Measurements from ENCODE around the gene KLHL20. TPM values are rescaled to one million over a fixed set of nuclear protein-coding genes. Genes with fewer than 3 reads are reported as not detected.
A peak's percentile ranks its signal among the peaks of the same experiment; 100 is the strongest.
"Not testable (repeated sequence)": the region's sequence is repeated elsewhere in the genome, so short reads cannot be mapped to it uniquely, and the experiment has no call there.

Gene KLHL20
- total RNA-seq, 1 experiment from 2014 or later: 13.4 TPM

DNA sequence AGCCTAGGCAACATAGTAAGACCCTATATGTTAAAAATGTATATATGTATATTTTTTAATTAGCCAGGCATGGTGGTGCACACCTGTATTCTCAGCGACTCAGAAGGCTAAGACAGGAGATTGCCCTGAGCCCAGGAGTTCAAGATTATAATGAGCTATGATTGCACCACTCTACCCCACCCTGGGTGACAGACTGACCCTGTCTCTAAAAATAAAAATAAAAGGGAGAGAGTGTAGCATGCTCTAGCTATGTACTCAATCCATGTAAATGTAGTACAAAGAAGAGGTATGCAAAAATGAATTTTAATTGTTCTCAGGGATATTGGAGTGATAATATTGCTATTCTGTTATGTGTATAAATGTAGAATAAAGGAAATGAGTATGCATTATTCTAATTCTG lies 56.8 kb downstream of the KLHL20 start:
- Histone ChIP-seq H3K36me3 (replicated peaks; ENCODE audit: control insufficient read depth, insufficient read depth, low read length) (no peaks in the 10 kb centered on the region; the same call in 1 of the 2 replicates), H3K4me3 (ENCODE audit: insufficient read depth, low read depth, low read length) (no peak overlapping the region), H3K27me3 (ENCODE audit: control insufficient read depth, insufficient read depth, low read length) (no peaks in the 10 kb centered on the region)
- DNase-seq: no peak

DNA sequence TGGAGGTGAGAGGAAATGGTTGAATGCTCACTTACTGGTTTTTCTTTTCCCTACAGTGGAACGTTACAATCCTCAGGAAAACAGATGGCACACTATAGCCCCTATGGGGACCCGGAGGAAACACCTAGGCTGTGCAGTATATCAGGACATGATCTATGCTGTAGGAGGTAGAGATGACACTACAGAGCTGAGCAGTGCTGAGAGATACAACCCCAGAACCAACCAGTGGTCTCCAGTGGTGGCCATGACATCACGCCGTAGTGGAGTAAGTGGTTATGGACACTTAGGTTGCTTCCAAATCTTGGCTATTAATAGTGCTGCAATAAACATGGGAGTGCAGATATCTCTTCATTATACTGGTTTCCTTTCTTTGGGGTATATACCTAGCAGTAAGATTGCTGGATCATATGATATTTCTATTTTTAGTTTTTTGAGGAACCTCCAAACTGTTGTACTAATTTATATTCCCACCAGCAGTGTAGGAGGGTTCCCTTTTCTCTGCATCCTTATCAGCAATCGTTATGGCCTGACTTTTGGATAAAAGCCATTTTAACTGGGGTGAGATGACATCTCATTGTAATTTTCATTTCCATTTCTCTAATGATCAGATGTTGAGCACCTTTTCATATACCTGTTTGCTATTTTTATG lies 60.9 kb downstream of the KLHL20 start:
- no peaks in the 10 kb centered on the region for H3K27me3 ChIP-seq (ENCODE audit: control insufficient read depth, insufficient read depth, low read length)
- H3K36me3 ChIP-seq (replicated peaks; ENCODE audit: control insufficient read depth, insufficient read depth, low read length): peaks cover 1% of the 10 kb centered on the region; the same call in 1 of the 2 replicates
- DNase-seq: no peak
- no peak overlapping the region for H3K4me3 ChIP-seq (ENCODE audit: insufficient read depth, low read depth, low read length)

DNA sequence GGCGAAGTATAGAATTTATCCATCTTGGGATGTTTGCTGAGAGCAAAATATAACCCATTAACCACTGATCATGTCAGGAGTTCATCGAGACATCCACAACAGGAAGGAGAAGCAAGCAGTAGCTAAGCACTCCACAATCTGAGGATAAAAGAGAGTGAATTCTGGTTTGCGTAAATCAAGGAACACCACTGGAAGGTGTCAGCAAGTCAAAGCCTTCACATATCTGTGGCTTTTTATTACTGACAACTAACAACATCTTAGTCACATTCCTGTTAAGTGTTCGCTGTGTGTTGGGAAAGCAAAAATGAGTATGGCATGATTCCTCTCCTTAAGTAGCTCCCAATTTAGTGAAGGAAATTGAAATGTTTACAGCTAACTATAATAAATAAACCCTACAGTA lies 65.2 kb downstream of the KLHL20 start:
- H3K36me3 ChIP-seq (replicated peaks; ENCODE audit: control insufficient read depth, insufficient read depth, low read length): peaks cover 1% of the 10 kb centered on the region; the same call in 1 of the 2 replicates
- no peak overlapping the region for H3K4me3 ChIP-seq (ENCODE audit: insufficient read depth, low read depth, low read length)
- H3K27me3 ChIP-seq (ENCODE audit: control insufficient read depth, insufficient read depth, low read length): no peaks in the 10 kb centered on the region
- DNase-seq: no peak

DNA sequence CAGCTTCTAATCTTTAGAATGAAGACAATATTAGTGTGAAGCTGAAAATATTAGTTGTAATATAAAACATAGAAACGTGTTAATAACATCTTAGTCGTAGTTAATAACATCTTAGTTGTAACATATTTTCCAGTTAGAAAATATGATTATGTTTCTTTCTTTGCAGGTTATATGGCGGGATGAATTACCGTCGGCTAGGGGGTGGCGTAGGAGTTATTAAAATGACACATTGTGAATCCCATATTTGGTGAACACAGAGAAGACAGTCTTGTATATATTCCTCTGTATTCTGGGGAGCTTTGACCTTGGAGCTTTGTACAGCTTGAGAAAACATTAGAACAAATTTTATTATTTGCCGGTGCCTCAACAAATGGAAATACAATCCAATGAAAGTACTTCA lies 70.2 kb downstream of the KLHL20 start:
- DNase-seq: no peak
- Histone ChIP-seq H3K4me3 (ENCODE audit: insufficient read depth, low read depth, low read length) (no peak overlapping the region), H3K36me3 (replicated peaks; ENCODE audit: control insufficient read depth, insufficient read depth, low read length) (0 out of 2 replicates have a peak, but pooled peaks cover under 1% of the 10 kb centered on the region), H3K27me3 (ENCODE audit: control insufficient read depth, insufficient read depth, low read length) (no peaks in the 10 kb centered on the region)

DNA sequence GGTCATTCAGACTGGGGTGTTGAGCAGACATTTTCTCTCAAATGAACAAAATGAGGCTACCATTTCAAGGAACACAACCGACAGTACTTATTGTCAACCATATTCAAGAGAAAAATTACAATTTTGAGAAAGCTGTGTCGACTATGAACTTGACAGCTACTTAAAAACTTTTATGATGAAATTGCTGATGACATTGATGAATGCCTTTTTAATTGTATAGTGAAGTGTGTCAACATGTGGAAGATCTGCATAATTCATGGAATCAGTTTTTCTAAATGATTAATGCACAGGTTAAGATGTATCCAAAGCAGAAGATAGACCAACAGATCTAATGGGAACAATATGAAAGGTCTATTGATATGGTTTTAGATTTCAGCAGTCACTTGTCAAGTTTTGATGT lies 75.1 kb downstream of the KLHL20 start:
- no peak for DNase-seq
- Histone ChIP-seq H3K4me3 (ENCODE audit: insufficient read depth, low read depth, low read length) (no peak overlapping the region), H3K36me3 (replicated peaks; ENCODE audit: control insufficient read depth, insufficient read depth, low read length) (no peaks in the 10 kb centered on the region), H3K27me3 (ENCODE audit: control insufficient read depth, insufficient read depth, low read length) (no peaks in the 10 kb centered on the region)

DNA sequence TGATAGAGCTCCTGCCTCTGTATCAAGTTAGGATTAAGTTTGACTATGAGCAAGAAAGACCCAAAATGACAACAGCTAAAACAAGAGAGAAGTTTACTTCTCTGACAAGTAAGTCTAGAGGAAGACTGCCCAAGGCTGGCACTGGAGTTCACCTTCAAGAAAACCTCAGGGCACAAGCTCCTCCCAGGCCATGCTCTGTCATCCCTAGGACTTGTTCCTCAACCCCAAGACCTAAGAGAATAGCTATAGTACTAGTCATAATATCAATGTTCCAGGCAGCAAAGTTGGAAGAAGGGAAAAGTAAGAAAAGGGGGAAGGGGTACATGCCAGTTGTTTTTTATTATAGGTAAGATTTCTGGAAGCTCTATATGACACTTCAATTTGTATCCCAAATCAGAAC lies 83.3 kb downstream of the KLHL20 start:
- Histone ChIP-seq H3K4me3 (ENCODE audit: insufficient read depth, low read depth, low read length) (no peak overlapping the region), H3K36me3 (replicated peaks; ENCODE audit: control insufficient read depth, insufficient read depth, low read length) (peaks cover 2% of the 10 kb centered on the region)
- DNase-seq: no peak

DNA sequence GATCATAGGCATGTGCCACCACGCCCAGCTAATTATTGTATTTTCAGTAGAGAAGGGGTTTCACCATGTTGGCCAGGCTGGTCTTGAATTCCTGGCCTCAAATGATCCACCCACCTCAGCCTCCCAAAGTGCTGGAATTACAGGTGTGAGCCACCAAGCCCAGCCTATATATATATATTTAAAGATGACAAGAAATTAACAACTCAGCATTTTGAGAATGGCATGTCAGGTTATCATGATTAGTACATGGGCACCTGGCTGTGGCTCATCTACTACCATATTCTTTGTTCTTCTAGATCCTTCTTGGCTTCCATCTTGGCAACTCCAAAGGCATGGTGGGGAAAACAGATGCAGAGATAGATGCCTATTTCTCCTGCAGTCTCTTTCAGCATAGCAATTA lies 85.2 kb downstream of the KLHL20 start:
- H3K36me3 ChIP-seq (replicated peaks; ENCODE audit: control insufficient read depth, insufficient read depth, low read length); DNase-seq; H3K4me3 ChIP-seq (ENCODE audit: insufficient read depth, low read depth, low read length); H3K27me3 ChIP-seq (ENCODE audit: control insufficient read depth, insufficient read depth, low read length): not testable (repeated sequence)

More for the DNA sequence above, 83.3 kb downstream of the KLHL20 start:
- H3K27me3 ChIP-seq (ENCODE audit: control insufficient read depth, insufficient read depth, low read length): no peaks in the 10 kb centered on the region

DNA sequence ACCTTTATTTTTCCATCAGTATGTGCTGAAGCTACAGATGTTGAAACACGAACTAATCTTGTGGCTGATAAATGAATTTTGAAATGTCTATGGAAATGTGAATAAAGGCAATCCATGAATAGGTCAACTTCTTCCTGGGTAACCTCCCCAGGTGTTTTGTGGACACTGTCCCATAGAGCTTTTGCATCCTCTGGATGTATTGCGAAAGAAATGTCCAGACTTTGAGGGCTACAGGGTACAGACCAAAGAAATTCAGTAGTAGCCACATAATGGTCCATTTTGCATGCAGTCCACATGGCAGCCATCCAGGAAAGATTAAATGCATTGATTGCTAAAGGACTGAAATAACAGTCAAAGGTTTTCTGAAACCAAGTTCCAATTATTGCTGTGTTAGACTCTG lies 88.2 kb downstream of the KLHL20 start:
- no peak overlapping the region for H3K4me3 ChIP-seq (ENCODE audit: insufficient read depth, low read depth, low read length)
- no peaks in the 10 kb centered on the region for H3K27me3 ChIP-seq (ENCODE audit: control insufficient read depth, insufficient read depth, low read length)
- H3K36me3 ChIP-seq (replicated peaks; ENCODE audit: control insufficient read depth, insufficient read depth, low read length): peaks cover 8% of the 10 kb centered on the region
- no peak for DNase-seq

DNA sequence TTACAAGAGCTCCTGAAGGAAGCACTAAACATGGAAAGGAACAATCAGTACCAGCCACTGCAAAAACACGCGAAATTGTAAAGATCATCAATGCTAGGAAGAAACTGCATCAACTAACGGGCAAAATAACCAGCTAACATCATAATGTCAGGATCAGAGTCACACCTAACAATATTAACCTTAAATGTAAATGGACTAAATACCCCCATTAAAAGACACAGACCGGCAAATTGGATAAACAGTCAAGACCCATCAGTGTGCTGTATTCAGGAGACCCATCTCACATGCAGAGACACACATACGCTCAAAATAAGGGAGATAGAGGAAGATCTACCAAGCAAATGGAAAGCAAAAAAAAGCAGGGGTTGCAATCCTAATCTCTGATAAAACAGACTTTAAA lies 98.9 kb downstream of the KLHL20 start:
- H3K36me3 ChIP-seq (replicated peaks; ENCODE audit: control insufficient read depth, insufficient read depth, low read length); DNase-seq; H3K27me3 ChIP-seq (ENCODE audit: control insufficient read depth, insufficient read depth, low read length); H3K4me3 ChIP-seq (ENCODE audit: insufficient read depth, low read depth, low read length): not testable (repeated sequence)

DNA sequence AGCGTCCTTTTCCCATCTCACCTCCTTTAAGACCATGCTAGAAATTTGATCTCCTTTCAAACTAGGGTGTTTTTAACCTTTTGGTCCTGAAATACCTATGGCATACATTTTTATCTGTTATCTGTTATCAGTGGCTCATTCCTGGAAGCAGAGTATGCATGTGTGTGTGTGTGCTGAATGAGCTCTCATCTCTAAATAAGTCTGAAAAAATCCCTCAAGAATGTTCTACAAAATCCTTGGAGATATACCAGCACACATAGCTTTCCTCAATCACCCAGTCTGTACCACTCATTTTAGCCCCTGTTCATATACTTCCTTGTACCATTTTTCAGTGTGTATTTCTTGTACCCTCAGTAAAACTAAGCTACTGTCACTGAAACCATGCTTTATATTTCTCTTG lies 103.7 kb downstream of the KLHL20 start:
- Histone ChIP-seq H3K27me3 (ENCODE audit: control insufficient read depth, insufficient read depth, low read length) (no peaks in the 10 kb centered on the region), H3K4me3 (ENCODE audit: insufficient read depth, low read depth, low read length) (no peak overlapping the region), H3K36me3 (replicated peaks; ENCODE audit: control insufficient read depth, insufficient read depth, low read length) (no peaks in the 10 kb centered on the region; the same call in 1 of the 2 replicates)
- no peak for DNase-seq

DNA sequence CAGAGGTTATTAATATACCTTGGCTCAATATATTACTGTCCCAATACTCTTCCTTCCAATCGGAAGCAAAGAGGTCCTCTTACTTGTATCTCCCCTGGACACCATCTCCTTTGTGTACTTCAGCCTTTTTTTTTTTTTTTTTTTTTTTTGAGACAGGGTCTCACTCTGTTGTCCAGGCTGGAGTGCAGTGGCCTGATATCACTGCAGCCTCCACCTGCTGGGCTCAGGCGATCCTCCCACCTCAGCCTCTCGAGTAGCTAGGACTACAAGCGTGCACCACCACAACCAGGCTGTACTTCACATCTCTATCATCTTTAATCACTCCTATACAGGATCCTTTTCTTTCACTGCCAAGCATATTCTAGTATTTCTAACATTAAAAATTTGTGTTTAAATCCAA lies 106.9 kb downstream of the KLHL20 start:
- Histone ChIP-seq H3K36me3 (replicated peaks; ENCODE audit: control insufficient read depth, insufficient read depth, low read length) (no peaks in the 10 kb centered on the region; the same call in 1 of the 2 replicates), H3K4me3 (ENCODE audit: insufficient read depth, low read depth, low read length) (no peak overlapping the region), H3K27me3 (ENCODE audit: control insufficient read depth, insufficient read depth, low read length) (no peaks in the 10 kb centered on the region)
- DNase-seq: no peak

DNA sequence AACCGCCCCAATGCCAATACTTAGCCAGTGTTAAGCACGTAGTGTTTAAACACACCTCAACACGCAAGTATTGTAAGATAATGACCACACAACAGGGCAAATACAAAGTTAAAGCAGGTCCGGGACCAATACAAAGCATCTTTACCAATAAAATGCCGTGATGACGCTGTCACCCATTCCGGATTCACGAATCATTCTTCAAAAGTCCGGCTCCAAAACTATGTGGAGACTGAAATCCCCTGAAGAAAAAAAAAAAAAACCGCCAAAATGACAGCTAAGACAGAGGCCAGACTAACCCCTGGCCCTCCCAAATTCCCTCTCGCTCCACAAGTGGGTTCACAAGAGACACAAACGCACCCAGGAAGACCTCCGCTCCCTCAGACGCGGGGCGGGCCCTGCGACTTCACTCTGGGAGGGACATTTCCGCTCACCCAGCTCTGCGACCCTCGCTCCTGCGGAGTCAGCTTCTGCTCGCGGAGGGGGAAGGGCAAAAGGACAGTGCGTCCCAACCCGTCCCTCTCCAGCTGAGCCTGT lies 109.1 kb downstream of the KLHL20 start:
- H3K4me3 ChIP-seq (ENCODE audit: insufficient read depth, low read depth, low read length): peak overlapping the region; percentile 74

DNA sequence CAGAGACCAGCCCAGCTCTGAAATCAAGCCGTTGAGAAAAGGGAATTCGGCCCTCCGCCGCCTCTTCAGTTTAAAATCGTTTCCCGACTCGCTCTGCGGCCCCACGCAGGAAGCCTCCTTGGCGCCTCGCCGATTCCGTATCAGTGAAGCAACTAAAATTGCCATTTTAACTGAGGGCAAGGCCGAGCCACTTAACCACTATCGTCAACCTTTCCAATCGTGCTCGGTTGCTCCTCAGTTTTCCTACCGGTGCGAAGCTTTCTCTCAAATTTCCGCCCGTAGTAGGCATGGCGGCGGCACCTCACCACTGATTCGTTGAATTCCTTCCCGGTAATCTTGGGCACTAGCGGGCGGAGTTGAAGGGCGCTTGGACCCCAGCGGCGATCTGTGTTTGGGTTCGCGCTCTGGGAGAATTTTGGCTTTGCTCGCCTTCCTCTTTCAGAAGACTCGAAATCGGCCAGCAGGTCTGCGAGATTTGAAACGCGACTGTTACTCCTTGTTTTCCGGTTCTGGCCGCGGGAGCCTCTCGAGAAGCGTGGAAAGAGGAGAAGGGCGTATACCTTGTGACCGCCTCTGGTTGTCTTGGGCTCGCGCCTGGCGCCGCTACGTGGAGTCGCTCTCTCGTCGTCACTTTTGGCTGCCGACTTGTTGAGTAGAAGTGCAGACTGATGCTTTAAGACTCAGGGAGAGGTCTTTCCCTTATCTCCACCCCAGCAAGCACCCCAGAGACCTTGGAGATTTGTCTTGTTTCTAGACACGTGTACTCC lies 109.7 kb downstream of the KLHL20 start, which contains the start of the genes CENPL and DARS2:
Gene CENPL, minus strand, starts transcription at position 569 of the 767 bp plus-strand sequence. CDS start 13,584 bp downstream, outside the sequence.
Gene DARS2, plus strand, starts transcription at position 359 of the 767 bp plus-strand sequence. CDS start 557 bp downstream, outside the sequence.
- H3K36me3 ChIP-seq (replicated peaks; ENCODE audit: control insufficient read depth, insufficient read depth, low read length): no peaks in the 10 kb centered on the region; the same call in 1 of the 2 replicates
- no peaks in the 10 kb centered on the region for H3K27me3 ChIP-seq (ENCODE audit: control insufficient read depth, insufficient read depth, low read length)
- DNase-seq: peak; percentile 86
- H3K4me3 ChIP-seq (ENCODE audit: insufficient read depth, low read depth, low read length): peak within 1 kb of the TSS; percentile 74

More for the DNA sequence above, 109.1 kb downstream of the KLHL20 start:
- no peaks in the 10 kb centered on the region; the same call in 1 of the 2 replicates for H3K36me3 ChIP-seq (replicated peaks; ENCODE audit: control insufficient read depth, insufficient read depth, low read length)
- DNase-seq: no peak
- no peaks in the 10 kb centered on the region for H3K27me3 ChIP-seq (ENCODE audit: control insufficient read depth, insufficient read depth, low read length)

DNA sequence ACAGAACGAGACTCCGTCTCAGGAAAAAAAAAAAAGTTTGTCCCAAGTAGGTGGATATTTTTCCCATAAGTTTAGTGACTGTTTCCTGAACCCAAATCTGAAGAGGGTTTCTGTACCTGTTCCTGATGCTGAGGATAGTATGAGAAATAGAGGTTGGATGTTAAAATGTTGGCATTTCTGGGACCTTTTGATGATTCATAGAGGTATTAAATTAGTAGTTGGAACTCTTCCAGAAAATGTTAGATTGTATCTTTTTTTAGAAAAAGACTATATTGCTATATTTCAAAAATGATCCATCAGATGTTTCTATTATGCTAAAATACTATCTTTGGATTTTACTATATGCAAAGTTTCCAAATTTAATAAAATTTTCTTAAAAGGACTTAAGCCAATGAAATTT lies 112.8 kb downstream of the KLHL20 start:
- peaks cover 6% of the 10 kb centered on the region for H3K36me3 ChIP-seq (replicated peaks; ENCODE audit: control insufficient read depth, insufficient read depth, low read length)
- no peak overlapping the region for H3K4me3 ChIP-seq (ENCODE audit: insufficient read depth, low read depth, low read length)
- no peak for DNase-seq
- H3K27me3 ChIP-seq (ENCODE audit: control insufficient read depth, insufficient read depth, low read length): no peaks in the 10 kb centered on the region

DNA sequence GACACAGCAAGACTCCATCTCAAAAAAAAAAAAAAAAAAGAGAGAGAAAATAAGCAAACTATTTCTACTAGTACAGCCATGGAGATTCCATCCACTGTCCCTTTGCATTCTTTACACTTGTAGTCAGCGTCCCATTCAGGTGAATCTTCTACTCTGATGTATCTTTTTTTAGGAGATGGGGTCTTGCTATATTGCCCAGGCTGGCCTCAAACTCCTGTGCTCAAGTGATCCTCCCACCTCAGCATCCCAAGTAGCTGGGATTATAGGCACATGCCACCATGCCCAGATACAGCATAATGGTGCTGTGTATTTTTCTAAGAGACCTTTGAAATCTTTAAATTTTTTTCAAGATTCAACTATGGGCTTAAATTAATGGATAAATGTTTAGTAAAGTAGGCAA lies 118.0 kb downstream of the KLHL20 start:
- DNase-seq: no peak
- H3K27me3 ChIP-seq (ENCODE audit: control insufficient read depth, insufficient read depth, low read length): no peaks in the 10 kb centered on the region
- H3K4me3 ChIP-seq (ENCODE audit: insufficient read depth, low read depth, low read length): no peak overlapping the region
- peaks cover 13% of the 10 kb centered on the region for H3K36me3 ChIP-seq (replicated peaks; ENCODE audit: control insufficient read depth, insufficient read depth, low read length)
